ENCODE results near the gene GLIPR2. TPM values are rescaled to one million over a fixed set of nuclear protein-coding genes. Genes with fewer than 3 reads are reported as not detected.

The GLIPR2 gene
- total and polyA plus RNA-seq, 2 of the 4 experiments (the other 2 are of a cell fraction) = 35.8 to 43.3 TPM

DNA sequence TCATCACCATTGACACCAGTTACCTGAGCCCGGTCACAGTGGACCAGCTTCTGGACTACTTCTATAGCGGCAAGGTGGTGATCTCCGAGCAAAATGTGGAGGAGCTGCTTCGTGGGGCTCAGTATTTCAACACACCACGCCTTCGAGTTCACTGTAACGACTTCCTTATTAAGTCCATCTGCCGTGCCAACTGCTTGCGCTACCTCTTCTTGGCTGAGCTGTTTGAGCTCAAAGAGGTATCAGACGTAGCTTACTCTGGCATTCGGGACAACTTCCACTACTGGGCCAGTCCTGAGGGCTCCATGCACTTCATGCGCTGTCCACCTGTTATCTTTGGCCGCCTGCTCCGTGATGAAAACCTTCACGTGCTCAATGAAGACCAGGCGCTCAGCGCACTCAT, 33.2 kb downstream of the GLIPR2 start:
- dilution Hi-C loops (cut with HindIII; ENCODE audit: low sequenced_read_pairs, unreplicated experiment) = no loop called here
- H2AK9ac ChIP-seq (replicated peaks; ENCODE audit: low read depth, low read length, poor library complexity) = no peak overlapping the region

More for the DNA sequence above, 33.2 kb downstream of the GLIPR2 start:
- no peak overlapping the region for H4K8ac ChIP-seq (ENCODE audit: low read depth in 2 of 2, low read length in 2 of 2)
- BruUV-seq (replicated peaks) = no TSS peak
- H2AFZ ChIP-seq (replicated peaks; ENCODE audit: low read length, poor library complexity) = no peak overlapping the region
- H2BK15ac ChIP-seq (ENCODE audit: low read depth, low read length) = no peak overlapping the region
- peaks cover 12% of the 10 kb centered on the region for H3K4me1 ChIP-seq (ENCODE audit: control insufficient read depth, insufficient read depth, low read length)
- no peak overlapping the region for H3K4me2 ChIP-seq (ENCODE audit: low read depth, low read length)
- in situ Hi-C loops (cut with MboI; ENCODE audit: low sequenced_read_pairs) (loop anchor here (10.0 kb wide), 1 partner anchor 205 kb away; no protein-coding TSS in a partner anchor), intact Hi-C loops (cut with micrococcal nuclease) (no loop called here)
- no peak overlapping the region for H2BK5ac ChIP-seq (ENCODE audit: low read depth, low read length, poor library complexity, severe bottlenecking)
- H3K27me3 ChIP-seq (ENCODE audit: control insufficient read depth, insufficient read depth, low read length) = no peaks in the 10 kb centered on the region; the same call in 1 of the 2 replicates
- no peaks in the 10 kb centered on the region for H4K20me1 ChIP-seq (ENCODE audit: insufficient read depth, low read length)
- H3K36me3 ChIP-seq (ENCODE audit: control insufficient read depth, insufficient read depth, low read length) = no peaks in the 10 kb centered on the region
- H3K18ac ChIP-seq (ENCODE audit: low read depth, low read length) = no peak overlapping the region
- H3K9ac ChIP-seq (ENCODE audit: low read depth, low read length) = no peak overlapping the region
- no peaks in the 10 kb centered on the region for H3K9me3 ChIP-seq (ENCODE audit: control insufficient read depth, insufficient read depth, low read length)
- H2BK120ac ChIP-seq (ENCODE audit: low read depth, low read length) = no peak overlapping the region
- no peak overlapping the region for H4K5ac ChIP-seq (ENCODE audit: low read depth, low read length)
- H3K4ac ChIP-seq (ENCODE audit: low read depth, low read length) = no peak overlapping the region
- H3K4me3 ChIP-seq (ENCODE audit: insufficient read depth, low read depth, low read length) = no peak overlapping the region
- ATAC-seq (ENCODE audit: low read depth) = no peak
- ChIA-PET CTCF (interaction anchor here (1.2 kb wide), 1 partner anchor 67 kb away, joined by 3 read pairs; no protein-coding TSS in a partner anchor), POLR2A (ENCODE audit: unreplicated experiment) (no interaction called here)
- H3K27ac ChIP-seq (ENCODE audit: insufficient read depth, low read length) = no peak overlapping the region
- H3K14ac ChIP-seq (replicated peaks; ENCODE audit: low read depth, low read length) = no peak overlapping the region
- H3K56ac ChIP-seq (ENCODE audit: extremely low read depth, insufficient read depth, low read length) = no peak overlapping the region
- H2AK5ac ChIP-seq (ENCODE audit: low read depth, low read length) = no peak overlapping the region
- WGBS, 2 experiments (ENCODE audit: extremely low coverage in 2 of 2, insufficient read length in 1 of 2) = 92% methylated on average over 11 of the region's 17 CpGs; no CpG with 5 or more reads in 1 of the 2 experiments
- H3K79me1 ChIP-seq (ENCODE audit: low read depth in 1 of 2, low read length in 2 of 2) = no peaks in the 10 kb centered on the region
- DNase-seq = no peak
- H3K23ac ChIP-seq (ENCODE audit: low read depth, low read length) = no peak overlapping the region
- no peak for TF ChIP-seq NFE2L2 (IDR thresholded peaks at IDR 0.05; ENCODE audit: low read depth, low read length)
- TF ChIP-seq RAD21 (IDR thresholded peaks at IDR 0.05; ENCODE audit: low read length) = no peak
- TF ChIP-seq FOS (IDR thresholded peaks at IDR 0.05; ENCODE audit: low read depth, low read length) = no peak
- no peak for TF ChIP-seq CHD1 (IDR thresholded peaks at IDR 0.05; ENCODE audit: low read depth, low read length)
- TF ChIP-seq MAZ (IDR thresholded peaks at IDR 0.05; ENCODE audit: borderline replicate concordance, low read depth, low read length) = no peak
- no peak for TF ChIP-seq RCOR1 (IDR thresholded peaks at IDR 0.05; ENCODE audit: insufficient replicate concordance, low read length)
- TF ChIP-seq BHLHE40 (IDR thresholded peaks at IDR 0.05; ENCODE audit: low read depth, low read length) = no peak
- no peak for TF ChIP-seq MXI1 (IDR thresholded peaks at IDR 0.05; ENCODE audit: borderline replicate concordance, low read depth, low read length)
- no peak for TF ChIP-seq RFX5 (IDR thresholded peaks at IDR 0.05; ENCODE audit: low read depth, low read length)
- no peak for TF ChIP-seq POLR2A (IDR thresholded peaks at IDR 0.05; ENCODE audit: low read depth, low read length)
- TF ChIP-seq, protein P1, sequence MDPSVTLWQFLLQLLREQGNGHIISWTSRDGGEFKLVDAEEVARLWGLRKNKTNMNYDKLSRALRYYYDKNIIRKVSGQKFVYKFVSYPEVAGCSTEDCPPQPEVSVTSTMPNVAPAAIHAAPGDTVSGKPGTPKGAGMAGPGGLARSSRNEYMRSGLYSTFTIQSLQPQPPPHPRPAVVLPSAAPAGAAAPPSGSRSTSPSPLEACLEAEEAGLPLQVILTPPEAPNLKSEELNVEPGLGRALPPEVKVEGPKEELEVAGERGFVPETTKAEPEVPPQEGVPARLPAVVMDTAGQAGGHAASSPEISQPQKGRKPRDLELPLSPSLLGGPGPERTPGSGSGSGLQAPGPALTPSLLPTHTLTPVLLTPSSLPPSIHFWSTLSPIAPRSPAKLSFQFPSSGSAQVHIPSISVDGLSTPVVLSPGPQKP (IDR thresholded peaks at IDR 0.05; ENCODE audit: borderline replicate concordance, low read depth, low read length) = no peak
- no peak for TF ChIP-seq CEBPB (IDR thresholded peaks at IDR 0.05; ENCODE audit: low read depth, low read length)
- TF ChIP-seq, protein P2, sequence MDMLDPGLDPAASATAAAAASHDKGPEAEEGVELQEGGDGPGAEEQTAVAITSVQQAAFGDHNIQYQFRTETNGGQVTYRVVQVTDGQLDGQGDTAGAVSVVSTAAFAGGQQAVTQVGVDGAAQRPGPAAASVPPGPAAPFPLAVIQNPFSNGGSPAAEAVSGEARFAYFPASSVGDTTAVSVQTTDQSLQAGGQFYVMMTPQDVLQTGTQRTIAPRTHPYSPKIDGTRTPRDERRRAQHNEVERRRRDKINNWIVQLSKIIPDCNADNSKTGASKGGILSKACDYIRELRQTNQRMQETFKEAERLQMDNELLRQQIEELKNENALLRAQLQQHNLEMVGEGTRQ (IDR thresholded peaks at IDR 0.05; ENCODE audit: low read depth, low read length) = no peak
- H4K91ac ChIP-seq (ENCODE audit: insufficient read depth, low read depth, low read length) = no peak overlapping the region
- no peak overlapping the region for H2BK20ac ChIP-seq (ENCODE audit: low read depth, low read length)
- H3K9me1 ChIP-seq (ENCODE audit: insufficient read depth, low read length) = peaks cover 4% of the 10 kb centered on the region; the same call in 1 of the 2 replicates
